Activated CD8-positive, alpha-beta T cell treated with anti-CD3 and anti-CD28 coated beads, Interleukin-2, amount 10 ng/mL, durations not matched to agents 7 days and 5 days (primary cell): ENCODE measurements around the gene CHIC2. TPM values are rescaled to one million over a fixed set of nuclear protein-coding genes. Genes with fewer than 3 reads are reported as not detected.
A peak's percentile ranks its signal among the peaks of the same experiment; 100 is the strongest.

Experiments
- ATAC-seq: fragments of 150-1000 bp; cut with Tn5 transposase; one replicate; pipeline ENCODE4 v1.10.0; 2021; ENCODE audit warnings: moderate library complexity
- CTCF ChIA-PET: fragments of 350-600 bp; sonication (Branson Sonifier 250); formaldehyde crosslinking; loops from one replicate; lab custom pipeline; 2021; ENCODE audit warnings: antibody characterized with exemption; lab: Charles Lee
- POLR2A ChIA-PET: fragments of 350-600 bp; sonication (Branson Sonifier 250); formaldehyde crosslinking; loops from one replicate; lab custom pipeline; 2021; ENCODE audit warnings: antibody characterized with exemption; lab: Charles Lee
- DNase-seq: peaks from one replicate; pipeline ENCODE4 v3.0.0-alpha.2; 2020
- H3K27ac Mint-ChIP-seq: one replicate; pipeline ENCODE4 v1.8.0; 2021; ENCODE audit warnings: mild to moderate bottlenecking, mixed read lengths
- H3K27me3 Mint-ChIP-seq: one replicate; pipeline ENCODE4 v1.8.0; 2021; ENCODE audit warnings: low read depth, mixed read lengths
- H3K36me3 Mint-ChIP-seq: one replicate; pipeline ENCODE4 v1.8.0; 2021; ENCODE audit warnings: low read depth, mixed read lengths
- H3K4me1 Mint-ChIP-seq: one replicate; pipeline ENCODE4 v1.8.0; 2021; ENCODE audit warnings: low read depth, mixed read lengths
- H3K4me3 Mint-ChIP-seq: one replicate; pipeline ENCODE4 v1.8.0; 2021; ENCODE audit warnings: mild to moderate bottlenecking, mixed read lengths
- H3K9me3 Mint-ChIP-seq: one replicate; pipeline ENCODE4 v1.8.0; 2022; ENCODE audit warnings: mixed read lengths; ENCODE audit not compliant: insufficient read depth
- total RNA-seq, 2 experiments: library from RNA; stranded (reverse); gene quantifications; one replicate each; pipeline ENCODE4 v1.2.3, GENCODE V29; 2021

CHIC2 gene
- total RNA-seq, 2 experiments from 2014 or later: 14.6 to 17.1 TPM

DNA sequence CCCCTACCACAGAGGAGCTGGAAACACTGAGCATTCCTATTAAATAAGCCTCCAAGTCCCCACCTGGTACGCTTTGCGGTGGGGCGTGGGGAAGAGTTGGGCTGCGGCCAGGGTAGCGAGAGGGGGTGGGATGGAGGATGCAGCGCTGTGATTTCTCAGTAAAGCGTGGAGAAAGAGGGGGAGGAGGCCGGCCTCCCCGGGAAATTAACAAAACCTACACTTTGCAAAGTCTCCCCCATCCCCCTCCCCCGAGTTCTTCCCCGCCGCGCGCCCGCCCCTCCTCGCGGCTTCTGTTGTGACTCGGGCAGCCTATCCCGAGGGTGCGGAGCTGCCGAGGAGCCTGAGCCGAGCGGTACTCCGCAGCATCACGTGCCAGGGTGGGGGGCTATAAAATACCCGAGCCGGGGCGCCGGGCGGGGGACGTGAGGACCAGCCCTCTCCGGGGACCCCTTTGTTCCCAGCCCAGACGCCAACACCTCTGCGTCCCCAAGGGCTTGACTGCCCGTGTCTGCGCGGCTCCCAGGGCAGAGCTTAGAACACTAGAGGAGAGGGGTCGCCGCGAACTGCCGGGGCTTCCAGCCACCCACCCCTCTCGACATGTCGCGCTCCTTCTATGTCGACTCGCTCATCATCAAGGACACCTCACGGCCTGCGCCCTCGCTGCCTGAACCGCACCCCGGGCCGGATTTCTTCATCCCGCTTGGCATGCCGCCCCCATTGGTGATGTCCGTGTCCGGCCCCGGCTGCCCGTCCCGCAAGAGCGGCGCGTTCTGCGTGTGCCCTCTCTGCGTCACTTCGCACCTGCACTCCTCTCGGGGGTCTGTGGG, 35.6 kb upstream of the CHIC2 start, which contains the start of gene GSX2:
Gene GSX2, plus strand, starts transcription at position 416 of the 827 bp plus-strand sequence. Its CDS starts 182 bp downstream, at position 598.
- Mint-ChIP-seq H3K9me3 (no peaks in the 10 kb centered on the region), H3K4me1 (peaks cover 49% of the 10 kb centered on the region), H3K4me3 (peak within 1 kb of the TSS; percentile 45), H3K27ac (no peak within 1 kb of the TSS), H3K27me3 (peaks cover 88% of the 10 kb centered on the region), H3K36me3 (no peaks in the 10 kb centered on the region)
- DNase-seq (no peak), ATAC-seq (peak; percentile 34)
- ChIA-PET POLR2A (interaction anchor here (0.9 kb wide), 1 partner anchor 36 kb away, joined by 4 read pairs; the partner anchor contains the start of gene CHIC2), CTCF (interaction anchor here (1.2 kb wide), 1 partner anchor 134 kb away, joined by 7 read pairs; no protein-coding TSS in a partner anchor)

DNA sequence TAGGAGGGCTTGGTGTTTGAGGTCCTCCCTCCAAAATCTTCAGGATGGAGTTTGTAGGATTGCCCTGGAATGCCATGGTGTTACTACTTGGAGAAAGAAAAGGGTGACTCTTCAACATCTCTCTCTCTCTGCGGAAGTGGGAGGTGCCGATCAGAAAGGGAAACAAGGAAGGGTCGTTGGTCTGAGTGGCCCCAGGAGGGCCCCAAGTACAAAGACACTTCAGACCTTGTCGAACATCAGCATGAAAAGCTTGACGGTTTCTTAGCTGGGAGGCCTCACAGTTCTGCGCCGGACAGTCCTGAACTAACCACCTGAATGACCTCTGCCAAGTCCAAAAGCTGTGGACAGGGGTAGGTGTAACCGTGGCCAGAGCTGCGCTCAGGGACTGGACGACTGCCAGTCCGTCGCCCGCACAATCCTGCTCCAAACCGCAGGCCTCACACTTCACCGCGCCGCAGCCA, 34.9 kb upstream of the CHIC2 start:
- H3K27me3 Mint-ChIP-seq: peaks cover 88% of the 10 kb centered on the region
- H3K36me3 Mint-ChIP-seq: no peaks in the 10 kb centered on the region
- peaks cover 43% of the 10 kb centered on the region for H3K4me1 Mint-ChIP-seq
- no peak overlapping the region for H3K27ac Mint-ChIP-seq
- DNase-seq: no peak
- peak overlapping the region; percentile 45 for H3K4me3 Mint-ChIP-seq
- POLR2A ChIA-PET: interaction anchor here (0.9 to 1.7 kb wide), 2 partner anchors 35 kb away, joined by 4 to 8 read pairs; partner anchors contain the start of gene CHIC2
- CTCF ChIA-PET: interaction anchor here (1.0 to 1.2 kb wide), 2 partner anchors 134 kb away, joined by 5 to 7 read pairs; no protein-coding TSS in a partner anchor
- no peak for ATAC-seq
- H3K9me3 Mint-ChIP-seq: no peaks in the 10 kb centered on the region

DNA sequence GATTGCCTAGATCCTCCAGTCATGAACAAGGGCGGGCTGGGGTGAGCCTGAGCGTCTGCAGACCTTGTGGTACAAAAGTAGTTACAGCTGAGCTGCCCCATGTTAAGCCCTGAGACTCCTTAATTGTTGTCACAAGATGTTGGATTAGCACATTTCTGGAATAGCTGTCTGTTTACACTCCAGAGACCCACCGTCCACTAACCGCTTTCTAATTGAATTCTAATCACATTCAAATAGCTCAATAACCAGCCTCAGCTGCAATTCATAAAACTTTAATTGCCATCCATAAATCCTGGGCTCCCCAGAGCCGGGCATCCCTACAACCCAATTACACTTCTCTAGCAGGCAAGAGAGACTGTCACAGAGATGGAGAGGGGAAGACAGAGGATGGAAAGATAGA, 34.0 kb upstream of the CHIC2 start:
- ChIA-PET POLR2A (interaction anchor here (1.7 kb wide), 1 partner anchor 35 kb away, joined by 8 read pairs; the partner anchor contains the start of gene CHIC2), CTCF (interaction anchor here (1.0 to 1.4 kb wide), 2 partner anchors 9 to 135 kb away, joined by 3 to 5 read pairs; no protein-coding TSS in a partner anchor)
- peaks cover 87% of the 10 kb centered on the region for H3K27me3 Mint-ChIP-seq
- H3K9me3 Mint-ChIP-seq: no peaks in the 10 kb centered on the region
- DNase-seq: no peak
- no peak overlapping the region for H3K27ac Mint-ChIP-seq
- no peak for ATAC-seq
- H3K36me3 Mint-ChIP-seq: no peaks in the 10 kb centered on the region
- H3K4me3 Mint-ChIP-seq: no peak overlapping the region
- peaks cover 46% of the 10 kb centered on the region for H3K4me1 Mint-ChIP-seq

DNA sequence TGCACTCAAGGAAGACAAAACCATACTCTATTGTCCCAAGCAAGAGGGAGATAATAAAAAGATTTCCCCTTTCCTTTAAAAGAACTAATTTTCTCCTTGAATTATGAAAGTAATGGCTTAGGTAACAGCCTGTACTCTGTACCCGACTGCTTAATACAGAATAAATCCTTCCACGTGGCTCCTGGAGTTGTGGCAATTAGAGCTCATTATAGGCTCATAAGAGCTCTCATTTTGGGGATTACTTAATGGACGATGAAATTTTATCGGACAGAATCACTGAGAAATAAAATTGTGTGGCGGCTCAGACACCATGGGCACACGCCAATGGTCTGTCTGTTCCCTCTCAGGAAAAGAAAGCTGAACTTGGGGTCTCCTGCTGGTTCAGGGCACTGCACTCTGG, 32.7 kb upstream of the CHIC2 start:
- ChIA-PET CTCF (interaction anchor here (1.3 to 1.8 kb wide), 2 partner anchors 12 to 135 kb away, joined by 5 read pairs; no protein-coding TSS in a partner anchor), POLR2A (no interaction called here)
- Mint-ChIP-seq H3K4me1 (peaks cover 47% of the 10 kb centered on the region), H3K27me3 (peaks cover 87% of the 10 kb centered on the region), H3K9me3 (no peaks in the 10 kb centered on the region), H3K27ac (no peak overlapping the region), H3K4me3 (no peak overlapping the region), H3K36me3 (no peaks in the 10 kb centered on the region)
- ATAC-seq (no peak), DNase-seq (no peak)

DNA sequence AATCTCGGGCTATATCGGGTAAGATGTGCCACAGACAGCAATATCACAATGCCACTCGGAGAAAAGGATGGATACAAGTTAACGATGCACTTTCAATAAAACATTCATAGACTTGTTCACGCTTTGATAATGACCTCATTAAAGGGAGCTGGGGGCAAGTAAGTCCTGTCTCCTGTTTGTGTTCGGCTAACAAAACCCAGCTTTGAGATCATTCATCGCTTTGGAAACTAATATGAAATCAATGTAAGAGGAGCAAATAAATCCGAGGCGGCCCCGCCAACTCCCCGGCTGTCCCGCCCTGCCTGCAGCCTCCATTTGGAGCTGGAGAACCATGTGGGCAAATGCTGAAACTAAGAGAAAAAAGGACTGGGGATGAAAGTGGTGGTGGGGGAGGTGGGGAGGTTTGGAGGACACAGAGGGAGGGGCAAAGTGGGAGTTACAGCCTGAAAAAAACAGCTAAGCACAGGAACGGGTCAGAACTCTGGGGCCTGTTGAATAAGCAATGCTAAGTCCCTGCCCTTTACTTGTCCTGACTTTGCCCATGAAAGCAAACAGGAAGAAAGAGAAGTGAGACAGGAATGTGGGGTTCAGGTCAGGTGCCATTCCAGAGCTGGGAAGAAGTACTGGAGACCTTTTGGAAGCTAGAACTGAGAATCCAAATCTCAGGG, 32.0 kb upstream of the CHIC2 start:
- H3K4me1 Mint-ChIP-seq: peaks cover 46% of the 10 kb centered on the region
- ATAC-seq: no peak
- no peak overlapping the region for H3K4me3 Mint-ChIP-seq
- POLR2A ChIA-PET: interaction anchor here (0.6 kb wide), 1 partner anchor 18 kb away, joined by 3 read pairs; no protein-coding TSS in a partner anchor
- no peaks in the 10 kb centered on the region for H3K9me3 Mint-ChIP-seq
- H3K27ac Mint-ChIP-seq: no peak overlapping the region
- no peak for DNase-seq
- CTCF ChIA-PET: interaction anchor here (1.1 to 1.8 kb wide), 3 partner anchors 12 to 167 kb away, joined by 3 to 5 read pairs (median 5); no protein-coding TSS in a partner anchor
- no peaks in the 10 kb centered on the region for H3K36me3 Mint-ChIP-seq
- H3K27me3 Mint-ChIP-seq: peaks cover 88% of the 10 kb centered on the region

DNA sequence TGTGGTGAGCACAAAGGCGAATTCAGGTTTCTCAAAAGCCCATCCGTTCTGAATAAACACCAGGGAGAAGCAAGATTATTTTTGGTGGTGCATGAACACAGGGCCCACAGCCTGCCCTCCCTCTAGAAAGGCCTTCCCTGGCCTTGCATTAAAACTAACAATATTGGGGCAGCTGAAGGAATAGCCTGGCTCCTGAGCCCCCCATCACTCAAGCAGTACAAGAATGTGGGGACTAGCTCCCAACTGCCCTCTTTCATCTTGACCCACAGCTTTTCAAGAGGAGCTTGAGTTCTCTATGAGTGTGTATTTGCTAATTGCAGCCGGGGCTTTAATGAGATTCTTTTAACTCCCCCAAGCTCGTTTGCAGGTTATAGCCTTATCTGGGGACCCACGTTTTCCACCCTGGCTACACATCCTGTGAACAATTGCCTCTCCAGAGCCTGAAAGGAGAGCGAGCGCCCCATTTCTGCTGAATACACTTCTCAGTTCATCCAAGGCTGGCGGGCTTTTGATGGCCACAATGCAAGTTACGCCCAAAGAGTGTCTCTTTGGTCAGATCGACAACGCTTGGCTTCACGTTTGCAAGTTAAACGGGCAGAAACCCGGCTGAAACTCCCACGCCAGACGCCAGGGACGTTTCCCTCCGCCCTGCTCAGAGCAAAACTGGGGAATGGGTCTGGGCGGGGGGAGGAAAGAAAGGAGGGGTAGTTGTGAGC, 30.9 kb upstream of the CHIC2 start:
- Mint-ChIP-seq H3K27me3 (peaks cover 84% of the 10 kb centered on the region), H3K4me1 (peaks cover 42% of the 10 kb centered on the region), H3K27ac (no peak overlapping the region), H3K4me3 (no peak overlapping the region), H3K9me3 (no peaks in the 10 kb centered on the region), H3K36me3 (no peaks in the 10 kb centered on the region)
- ChIA-PET POLR2A (no interaction called here), CTCF (interaction anchor here (1.1 to 1.8 kb wide), 2 partner anchors 13 to 166 kb away, joined by 3 to 5 read pairs; no protein-coding TSS in a partner anchor)
- DNase-seq (no peak), ATAC-seq (no peak)

DNA sequence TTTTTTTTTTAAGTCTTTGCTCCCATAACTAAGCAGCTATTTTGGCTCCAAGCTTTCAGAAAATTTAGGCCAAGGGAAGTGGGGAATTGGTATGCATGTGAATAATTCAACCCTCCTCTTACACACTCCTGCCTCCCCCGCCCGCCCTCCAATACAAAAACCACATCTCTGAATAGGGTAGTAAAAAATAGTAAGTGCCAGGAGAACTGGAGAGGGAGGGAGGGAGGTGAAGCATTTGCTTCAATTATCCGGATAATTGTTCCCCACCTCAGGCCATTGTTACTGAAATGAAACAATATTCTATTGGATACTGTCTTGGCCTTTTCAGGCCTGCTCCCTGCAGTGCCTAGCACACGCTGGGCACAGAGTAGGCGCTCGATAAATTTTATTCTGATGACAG, 30.0 kb upstream of the CHIC2 start:
- CTCF ChIA-PET: interaction anchor here (1.1 to 1.7 kb wide), 2 partner anchors 9 to 164 kb away, joined by 3 to 5 read pairs; no protein-coding TSS in a partner anchor
- Mint-ChIP-seq H3K4me3 (no peak overlapping the region), H3K4me1 (peaks cover 36% of the 10 kb centered on the region), H3K27me3 (peaks cover 80% of the 10 kb centered on the region), H3K27ac (no peak overlapping the region), H3K9me3 (no peaks in the 10 kb centered on the region), H3K36me3 (no peaks in the 10 kb centered on the region)
- POLR2A ChIA-PET: interaction anchor here (1.2 kb wide), 1 partner anchor 54 kb away, joined by 3 read pairs; no protein-coding TSS in a partner anchor
- DNase-seq (no peak), ATAC-seq (no peak)

DNA sequence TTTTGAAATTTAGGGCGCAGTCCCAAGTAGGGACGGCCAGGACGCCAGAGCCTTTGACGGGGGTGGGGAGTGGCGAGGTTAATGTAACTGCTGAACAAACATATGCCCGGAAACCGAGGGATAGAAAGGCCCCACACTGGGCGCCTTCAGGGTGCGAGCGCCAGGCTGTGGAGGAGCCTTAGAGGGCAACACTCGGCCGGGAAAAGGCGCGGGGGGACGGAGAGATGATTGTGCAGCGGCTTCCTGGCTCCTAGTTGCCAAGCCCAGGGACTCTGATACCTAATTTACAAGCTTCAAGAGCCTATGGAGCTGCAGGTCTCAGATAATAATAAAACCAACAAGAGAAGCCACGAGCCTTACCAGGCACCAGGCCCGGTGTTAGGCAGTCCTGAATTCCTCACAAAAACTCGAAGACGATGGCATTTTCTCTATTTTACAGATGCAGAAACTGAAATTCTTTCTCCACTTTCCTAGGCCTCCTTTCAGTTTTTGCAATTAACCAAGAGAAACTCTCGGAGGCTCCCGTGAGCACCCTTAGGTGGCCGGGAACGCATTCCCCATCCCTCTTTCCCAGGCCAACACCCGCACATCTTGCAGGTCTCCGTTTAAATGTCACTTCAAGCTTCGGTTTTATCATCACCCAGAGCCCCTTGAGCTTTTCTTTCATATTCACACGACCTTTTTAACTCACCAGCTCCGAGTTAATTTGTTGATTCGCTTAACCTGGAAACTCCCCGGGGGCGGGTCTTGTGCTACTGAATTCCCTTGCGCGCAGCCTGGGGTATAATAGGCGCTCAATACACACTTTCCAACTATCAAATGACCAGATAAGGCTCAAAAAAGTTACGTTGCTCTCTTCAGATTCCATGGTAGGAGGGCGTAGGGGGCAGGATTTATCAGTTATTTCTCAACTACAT, 29.2 kb upstream of the CHIC2 start:
- no peak overlapping the region for H3K4me3 Mint-ChIP-seq
- POLR2A ChIA-PET: interaction anchor here (1.1 to 1.2 kb wide), 2 partner anchors 53 to 91 kb away, joined by 3 read pairs; no protein-coding TSS in a partner anchor
- no peak overlapping the region for H3K27ac Mint-ChIP-seq

DNA sequence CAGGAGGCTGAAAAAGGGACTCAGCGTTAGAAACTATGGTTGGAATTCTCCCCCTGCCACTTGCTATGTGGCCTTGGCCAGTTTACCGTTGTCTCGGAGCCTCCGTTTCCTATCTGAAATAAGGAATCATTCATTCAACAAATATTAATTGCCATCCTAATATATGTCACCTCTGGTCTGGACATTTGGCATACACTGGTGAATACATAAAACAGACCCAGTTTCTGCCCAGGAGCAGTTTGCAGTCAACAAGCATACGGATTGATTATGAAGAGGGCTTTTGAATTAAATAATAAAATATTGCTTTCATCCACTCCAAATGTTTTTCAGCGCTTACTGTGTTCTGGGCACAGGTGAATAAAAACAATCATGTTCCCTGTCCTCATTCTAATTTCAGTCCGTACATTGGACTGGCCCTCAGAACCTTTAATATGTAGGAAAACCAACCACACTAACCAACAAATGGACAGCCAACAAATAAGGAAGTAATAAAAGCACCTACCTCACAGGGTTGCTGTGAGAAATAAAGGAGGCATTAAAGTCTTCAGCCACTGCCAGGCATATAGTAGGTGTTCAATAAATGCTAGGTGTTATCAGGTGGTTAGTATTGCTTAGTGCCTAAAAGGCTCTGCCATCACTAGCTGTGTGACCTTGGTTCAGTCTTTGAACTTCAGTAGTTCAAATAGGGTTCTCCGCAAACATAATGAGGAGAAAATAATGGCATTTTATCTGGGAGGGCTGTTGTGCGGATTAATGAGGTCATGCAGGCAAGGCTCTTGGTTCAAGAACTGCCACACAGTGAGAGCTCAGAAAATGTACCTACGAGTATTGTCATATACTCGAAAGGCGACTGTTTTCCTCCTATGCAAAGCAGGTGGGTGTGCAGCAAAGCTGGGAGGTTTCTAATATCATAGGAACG, 28.3 kb upstream of the CHIC2 start:
- ChIA-PET CTCF (interaction anchor here (1.7 kb wide), 1 partner anchor 162 kb away, joined by 5 read pairs; no protein-coding TSS in a partner anchor), POLR2A (interaction anchor here (1.1 kb wide), 1 partner anchor 90 kb away, joined by 3 read pairs; no protein-coding TSS in a partner anchor)
- Mint-ChIP-seq H3K27ac (no peak overlapping the region), H3K27me3 (peaks cover 74% of the 10 kb centered on the region), H3K4me1 (peaks cover 24% of the 10 kb centered on the region), H3K36me3 (no peaks in the 10 kb centered on the region), H3K4me3 (peak overlapping the region; percentile 87), H3K9me3 (no peaks in the 10 kb centered on the region)
- DNase-seq (no peak), ATAC-seq (no peak)

More for the DNA sequence above, 29.2 kb upstream of the CHIC2 start:
- Mint-ChIP-seq H3K4me1 (peaks cover 28% of the 10 kb centered on the region), H3K36me3 (no peaks in the 10 kb centered on the region), H3K9me3 (no peaks in the 10 kb centered on the region), H3K27me3 (peaks cover 76% of the 10 kb centered on the region)
- DNase-seq (no peak), ATAC-seq (no peak)
- CTCF ChIA-PET: interaction anchor here (1.1 to 1.7 kb wide), 2 partner anchors 10 to 163 kb away, joined by 3 to 5 read pairs; no protein-coding TSS in a partner anchor
